Measurements from ENCODE around the gene PHF21B.

- TF ChIP-seq, protein P1, sequence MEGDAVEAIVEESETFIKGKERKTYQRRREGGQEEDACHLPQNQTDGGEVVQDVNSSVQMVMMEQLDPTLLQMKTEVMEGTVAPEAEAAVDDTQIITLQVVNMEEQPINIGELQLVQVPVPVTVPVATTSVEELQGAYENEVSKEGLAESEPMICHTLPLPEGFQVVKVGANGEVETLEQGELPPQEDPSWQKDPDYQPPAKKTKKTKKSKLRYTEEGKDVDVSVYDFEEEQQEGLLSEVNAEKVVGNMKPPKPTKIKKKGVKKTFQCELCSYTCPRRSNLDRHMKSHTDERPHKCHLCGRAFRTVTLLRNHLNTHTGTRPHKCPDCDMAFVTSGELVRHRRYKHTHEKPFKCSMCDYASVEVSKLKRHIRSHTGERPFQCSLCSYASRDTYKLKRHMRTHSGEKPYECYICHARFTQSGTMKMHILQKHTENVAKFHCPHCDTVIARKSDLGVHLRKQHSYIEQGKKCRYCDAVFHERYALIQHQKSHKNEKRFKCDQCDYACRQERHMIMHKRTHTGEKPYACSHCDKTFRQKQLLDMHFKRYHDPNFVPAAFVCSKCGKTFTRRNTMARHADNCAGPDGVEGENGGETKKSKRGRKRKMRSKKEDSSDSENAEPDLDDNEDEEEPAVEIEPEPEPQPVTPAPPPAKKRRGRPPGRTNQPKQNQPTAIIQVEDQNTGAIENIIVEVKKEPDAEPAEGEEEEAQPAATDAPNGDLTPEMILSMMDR (conservative IDR thresholded peaks at IDR 0.05 in 1 of 2, IDR thresholded peaks at IDR 0.05 in 1 of 2; ENCODE audit: extremely low read depth in 1 of 2, insufficient read depth in 1 of 2, low read depth in 1 of 2, low read length in 2 of 2) = no peak
- no peak for TF ChIP-seq EZH2 (IDR thresholded peaks at IDR 0.05; ENCODE audit: borderline replicate concordance, low read length)
Measured at GRCh38 chr22:45055936-45056335, 46.1 kb upstream of the PHF21B start.
